ENCODE data around the gene ATP6V1D.
"Not testable (repeated sequence)": the region's sequence is repeated elsewhere in the genome, so short reads cannot be mapped to it uniquely, and the experiment has no call there.

The ATP6V1D gene

DNA sequence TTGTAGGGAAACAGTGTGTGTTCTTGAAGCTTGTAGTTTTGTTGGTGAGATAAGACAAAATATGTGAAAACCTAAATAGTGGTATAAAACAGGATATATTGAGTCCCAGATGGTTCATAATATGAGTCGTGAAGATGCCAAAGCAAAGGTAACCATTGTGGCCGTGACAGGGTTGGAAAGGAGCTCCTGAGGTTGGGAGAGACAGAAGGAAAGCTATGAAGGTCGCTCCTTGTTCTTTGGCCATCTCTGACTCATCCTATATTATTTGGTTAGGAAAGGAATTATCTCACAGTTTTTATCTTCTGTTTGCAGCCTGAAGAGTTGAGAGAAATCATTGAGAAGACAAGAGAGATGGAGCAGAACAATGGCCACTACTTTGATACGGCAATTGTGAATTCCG lies 27.1 kb downstream of the ATP6V1D start:
- Histone ChIP-seq H2AK5ac (ENCODE audit: low read depth, low read length) (no peak overlapping the region), H3K4me3 (ENCODE audit: low read length in 2 of 2) (no peak overlapping the region), H4K8ac (ENCODE audit: low read depth, low read length) (no peak overlapping the region), H3K9me3 (replicated peaks in 1 of 2; ENCODE audit: control insufficient read depth in 2 of 2, insufficient read depth in 1 of 2, low read depth in 1 of 2, low read length in 2 of 2) (no peaks in the 10 kb centered on the region), H2BK15ac (ENCODE audit: low read length) (no peak overlapping the region), H2BK120ac (ENCODE audit: low read depth, low read length) (no peak overlapping the region), H3K4me2 (ENCODE audit: insufficient read depth, low read length, poor library complexity, severe bottlenecking) (no peak overlapping the region), H2AFZ (ENCODE audit: low read length) (no peak overlapping the region), H3K36me3 (replicated peaks in 1 of 2; ENCODE audit: control insufficient read depth in 2 of 2, insufficient read depth in 2 of 2, low read length in 2 of 2) (peaks cover 13 to 79% of the 10 kb centered on the region in 2 donors), H2BK5ac (ENCODE audit: low read length) (no peak overlapping the region), H3K79me1 (ENCODE audit: low read depth, low read length) (no peaks in the 10 kb centered on the region), H3K23ac (ENCODE audit: low read depth, low read length, poor library complexity) (no peak overlapping the region), H3K14ac (ENCODE audit: low read length) (no peak overlapping the region), H3K9ac (ENCODE audit: low read depth, low read length, poor library complexity) (no peak overlapping the region), H4K91ac (ENCODE audit: low read depth, low read length, poor library complexity) (no peak overlapping the region), H3K27ac (replicated peaks; ENCODE audit: low read length) (no peak overlapping the region), H3K18ac (ENCODE audit: low read length) (no peak overlapping the region), H2BK12ac (ENCODE audit: low read length) (no peak overlapping the region), H3K4me1 (ENCODE audit: control insufficient read depth in 2 of 2, insufficient read depth in 1 of 2, low read depth in 1 of 2, low read length in 2 of 2) (no peaks in the 10 kb centered on the region), H3K27me3 (ENCODE audit: control insufficient read depth in 3 of 3, insufficient read depth in 3 of 3, low read depth in 1 of 3, low read length in 3 of 3) (no peaks in the 10 kb centered on the region), H3K4ac (ENCODE audit: low read length) (no peak overlapping the region)
- no CpG with 5 or more reads among the region's 5 CpGs for WGBS, 2 donors (ENCODE audit: extremely low coverage in 2 of 2, insufficient read length in 2 of 2, insufficient replicate concordance in 1 of 2)
- DNase-seq (ENCODE audit: low spot score): no peak

DNA sequence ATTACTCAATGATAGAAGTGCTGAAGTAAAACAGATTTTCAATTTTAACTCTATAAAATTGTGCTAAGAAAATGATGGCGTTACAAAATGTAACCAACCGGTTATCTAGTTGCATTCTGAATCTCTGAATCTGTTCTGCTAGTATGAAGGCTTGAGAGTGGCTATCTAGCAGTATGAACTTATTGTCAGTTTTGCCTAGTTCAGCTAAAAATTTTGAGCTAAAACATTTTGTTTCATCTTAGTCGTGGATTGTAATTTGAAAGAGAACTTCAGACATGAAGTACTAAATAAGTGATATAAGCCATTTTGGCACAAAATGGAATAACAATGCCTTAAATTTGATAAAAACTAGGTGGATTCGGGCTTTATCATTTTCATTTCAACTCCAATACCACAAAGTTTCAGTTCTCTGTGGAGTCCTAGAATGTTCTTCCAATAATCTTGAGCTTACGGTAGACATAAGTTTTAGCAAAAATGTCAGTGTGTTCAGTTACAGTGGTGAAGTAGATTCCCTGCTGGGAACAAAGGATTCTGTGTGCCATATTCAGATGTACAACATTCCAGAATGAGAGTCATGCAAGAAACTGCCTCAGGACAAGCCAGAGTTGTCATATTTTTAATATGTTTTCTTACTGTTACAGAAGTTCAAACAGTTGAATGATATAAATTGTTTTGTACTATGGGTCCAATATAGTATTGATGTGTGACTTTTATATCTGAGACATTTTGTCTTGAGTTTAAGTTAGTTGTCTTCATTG lies 28.1 kb downstream of the ATP6V1D start:
- Histone ChIP-seq H2AK5ac (ENCODE audit: low read depth, low read length) (no peak overlapping the region), H3K27me3 (ENCODE audit: control insufficient read depth in 3 of 3, insufficient read depth in 3 of 3, low read depth in 1 of 3, low read length in 3 of 3) (no peaks in the 10 kb centered on the region), H2AFZ (ENCODE audit: low read length) (no peak overlapping the region), H3K4me1 (ENCODE audit: control insufficient read depth in 2 of 2, insufficient read depth in 1 of 2, low read depth in 1 of 2, low read length in 2 of 2) (no peaks in the 10 kb centered on the region), H4K8ac (ENCODE audit: low read depth, low read length) (no peak overlapping the region), H3K23ac (ENCODE audit: low read depth, low read length, poor library complexity) (no peak overlapping the region), H2BK5ac (ENCODE audit: low read length) (no peak overlapping the region), H3K9ac (ENCODE audit: low read depth, low read length, poor library complexity) (no peak overlapping the region), H3K4me3 (ENCODE audit: low read length in 2 of 2) (no peak overlapping the region), H2BK15ac (ENCODE audit: low read length) (no peak overlapping the region), H3K27ac (replicated peaks; ENCODE audit: low read length) (no peak overlapping the region), H4K91ac (ENCODE audit: low read depth, low read length, poor library complexity) (no peak overlapping the region), H3K4me2 (ENCODE audit: insufficient read depth, low read length, poor library complexity, severe bottlenecking) (no peak overlapping the region), H3K36me3 (replicated peaks in 1 of 2; ENCODE audit: control insufficient read depth in 2 of 2, insufficient read depth in 2 of 2, low read length in 2 of 2) (peaks cover 13 to 76% of the 10 kb centered on the region in 2 donors), H2BK120ac (ENCODE audit: low read depth, low read length) (no peak overlapping the region), H3K14ac (ENCODE audit: low read length) (no peak overlapping the region), H3K18ac (ENCODE audit: low read length) (no peak overlapping the region), H3K79me1 (ENCODE audit: low read depth, low read length) (no peaks in the 10 kb centered on the region), H3K9me3 (replicated peaks in 1 of 2; ENCODE audit: control insufficient read depth in 2 of 2, insufficient read depth in 1 of 2, low read depth in 1 of 2, low read length in 2 of 2) (peaks cover 0 to 4% of the 10 kb centered on the region in 2 donors), H3K4ac (ENCODE audit: low read length) (no peak overlapping the region), H2BK12ac (ENCODE audit: low read length) (no peak overlapping the region)
- no CpG with 5 or more reads among the region's 5 CpGs for WGBS, 2 donors (ENCODE audit: extremely low coverage in 2 of 2, insufficient read length in 2 of 2, insufficient replicate concordance in 1 of 2)
- DNase-seq (ENCODE audit: low spot score): no peak

DNA sequence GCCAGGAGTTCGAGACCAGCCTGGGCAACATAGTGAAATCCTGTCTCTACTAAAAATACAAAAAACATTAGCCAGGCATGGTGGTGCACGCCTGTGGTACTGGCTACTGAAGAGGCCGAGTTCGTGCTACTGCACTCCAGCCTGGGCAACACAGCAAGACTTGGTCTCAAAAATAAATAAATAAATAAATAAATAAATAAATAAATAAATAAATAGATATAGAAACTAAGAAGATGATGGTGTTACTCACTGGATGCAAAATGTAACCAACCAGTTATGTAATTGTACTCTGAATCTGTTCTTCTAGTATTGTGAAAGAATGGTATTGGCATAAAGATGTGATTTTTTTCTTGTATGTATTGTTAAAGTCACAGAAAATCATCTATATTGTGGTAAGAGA lies 29.9 kb downstream of the ATP6V1D start:
- peaks cover 6 to 74% of the 10 kb centered on the region in 2 donors for H3K36me3 ChIP-seq (replicated peaks in 1 of 2; ENCODE audit: control insufficient read depth in 2 of 2, insufficient read depth in 2 of 2, low read length in 2 of 2)
- not testable (repeated sequence) for H3K9me3 ChIP-seq (replicated peaks in 1 of 2; ENCODE audit: control insufficient read depth in 2 of 2, insufficient read depth in 1 of 2, low read depth in 1 of 2, low read length in 2 of 2); H2AFZ ChIP-seq (ENCODE audit: low read length); DNase-seq (ENCODE audit: low spot score); H3K23ac ChIP-seq (ENCODE audit: low read depth, low read length, poor library complexity); H3K18ac ChIP-seq (ENCODE audit: low read length); H2BK120ac ChIP-seq (ENCODE audit: low read depth, low read length); H3K79me1 ChIP-seq (ENCODE audit: low read depth, low read length); H3K9ac ChIP-seq (ENCODE audit: low read depth, low read length, poor library complexity); H3K4me1 ChIP-seq (ENCODE audit: control insufficient read depth in 2 of 2, insufficient read depth in 1 of 2, low read depth in 1 of 2, low read length in 2 of 2); H2AK5ac ChIP-seq (ENCODE audit: low read depth, low read length); H3K4me2 ChIP-seq (ENCODE audit: insufficient read depth, low read length, poor library complexity, severe bottlenecking); H2BK15ac ChIP-seq (ENCODE audit: low read length); H3K27me3 ChIP-seq (ENCODE audit: control insufficient read depth in 3 of 3, insufficient read depth in 3 of 3, low read depth in 1 of 3, low read length in 3 of 3); H4K91ac ChIP-seq (ENCODE audit: low read depth, low read length, poor library complexity); H3K14ac ChIP-seq (ENCODE audit: low read length); H4K8ac ChIP-seq (ENCODE audit: low read depth, low read length); H3K4me3 ChIP-seq (ENCODE audit: low read length in 2 of 2); H2BK5ac ChIP-seq (ENCODE audit: low read length); H2BK12ac ChIP-seq (ENCODE audit: low read length); H3K27ac ChIP-seq (replicated peaks; ENCODE audit: low read length); H3K4ac ChIP-seq (ENCODE audit: low read length)
- WGBS, 2 donors (ENCODE audit: extremely low coverage in 2 of 2, insufficient read length in 2 of 2, insufficient replicate concordance in 1 of 2): no CpG with 5 or more reads among the region's 4 CpGs

DNA sequence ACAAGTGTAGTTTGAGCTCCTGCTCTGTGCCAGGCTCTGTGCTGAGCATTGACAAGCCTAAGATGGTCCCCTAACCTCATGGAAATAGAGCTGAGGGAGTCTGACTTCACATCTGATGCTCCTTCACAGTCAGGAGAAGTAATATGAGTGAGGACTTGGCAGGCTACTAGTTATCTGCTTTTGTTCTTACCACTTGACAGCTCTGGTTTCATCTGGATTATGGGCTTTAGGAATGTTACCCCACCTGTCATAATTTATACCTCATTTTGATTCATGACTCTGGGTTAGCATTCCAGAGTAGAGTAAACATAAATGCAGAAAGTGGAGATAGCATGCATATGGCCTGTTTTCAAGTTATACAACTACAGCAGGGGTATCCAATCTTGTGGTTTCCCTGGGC lies 40.5 kb downstream of the ATP6V1D start:
- Histone ChIP-seq H3K4ac (ENCODE audit: low read length) (no peak overlapping the region), H2BK15ac (ENCODE audit: low read length) (no peak overlapping the region), H3K18ac (ENCODE audit: low read length) (no peak overlapping the region), H3K79me1 (ENCODE audit: low read depth, low read length) (no peaks in the 10 kb centered on the region), H3K23ac (ENCODE audit: low read depth, low read length, poor library complexity) (no peak overlapping the region), H4K91ac (ENCODE audit: low read depth, low read length, poor library complexity) (no peak overlapping the region), H2AFZ (ENCODE audit: low read length) (no peak overlapping the region), H3K9ac (ENCODE audit: low read depth, low read length, poor library complexity) (peak overlapping the region; percentile 70), H3K9me3 (replicated peaks in 1 of 2; ENCODE audit: control insufficient read depth in 2 of 2, insufficient read depth in 1 of 2, low read depth in 1 of 2, low read length in 2 of 2) (no peaks in the 10 kb centered on the region), H2BK120ac (ENCODE audit: low read depth, low read length) (no peak overlapping the region), H2AK5ac (ENCODE audit: low read depth, low read length) (no peak overlapping the region), H4K8ac (ENCODE audit: low read depth, low read length) (no peak overlapping the region), H3K27me3 (ENCODE audit: control insufficient read depth in 3 of 3, insufficient read depth in 3 of 3, low read depth in 1 of 3, low read length in 3 of 3) (no peaks in the 10 kb centered on the region), H3K36me3 (replicated peaks in 1 of 2; ENCODE audit: control insufficient read depth in 2 of 2, insufficient read depth in 2 of 2, low read length in 2 of 2) (peaks cover 13 to 94% of the 10 kb centered on the region in 2 donors), H3K27ac (replicated peaks; ENCODE audit: low read length) (no peak overlapping the region), H2BK5ac (ENCODE audit: low read length) (no peak overlapping the region), H3K4me3 (ENCODE audit: low read length in 2 of 2) (no peak overlapping the region), H3K4me2 (ENCODE audit: insufficient read depth, low read length, poor library complexity, severe bottlenecking) (no peak overlapping the region), H3K14ac (ENCODE audit: low read length) (no peak overlapping the region), H2BK12ac (ENCODE audit: low read length) (no peak overlapping the region), H3K4me1 (ENCODE audit: control insufficient read depth in 2 of 2, insufficient read depth in 1 of 2, low read depth in 1 of 2, low read length in 2 of 2) (no peaks in the 10 kb centered on the region)
- no peak for DNase-seq (ENCODE audit: low spot score)
